Activated CD8-positive, alpha-beta memory T cell treated with anti-CD3 and anti-CD28 coated beads for 48 hours (primary cell): Measurements from ENCODE around the gene INPP5J.
"Not testable (repeated sequence)": the region's sequence is repeated elsewhere in the genome, so short reads cannot be mapped to it uniquely, and the experiment has no call there.

Experiments
- DNase-seq, 3 experiments: peaks; one replicate each; pipeline ENCODE4 v3.0.0-alpha.2; 2020; ENCODE audit warnings: low read depth in 2 of 3, low spot score in 2 of 3

Gene INPP5J, protein sequence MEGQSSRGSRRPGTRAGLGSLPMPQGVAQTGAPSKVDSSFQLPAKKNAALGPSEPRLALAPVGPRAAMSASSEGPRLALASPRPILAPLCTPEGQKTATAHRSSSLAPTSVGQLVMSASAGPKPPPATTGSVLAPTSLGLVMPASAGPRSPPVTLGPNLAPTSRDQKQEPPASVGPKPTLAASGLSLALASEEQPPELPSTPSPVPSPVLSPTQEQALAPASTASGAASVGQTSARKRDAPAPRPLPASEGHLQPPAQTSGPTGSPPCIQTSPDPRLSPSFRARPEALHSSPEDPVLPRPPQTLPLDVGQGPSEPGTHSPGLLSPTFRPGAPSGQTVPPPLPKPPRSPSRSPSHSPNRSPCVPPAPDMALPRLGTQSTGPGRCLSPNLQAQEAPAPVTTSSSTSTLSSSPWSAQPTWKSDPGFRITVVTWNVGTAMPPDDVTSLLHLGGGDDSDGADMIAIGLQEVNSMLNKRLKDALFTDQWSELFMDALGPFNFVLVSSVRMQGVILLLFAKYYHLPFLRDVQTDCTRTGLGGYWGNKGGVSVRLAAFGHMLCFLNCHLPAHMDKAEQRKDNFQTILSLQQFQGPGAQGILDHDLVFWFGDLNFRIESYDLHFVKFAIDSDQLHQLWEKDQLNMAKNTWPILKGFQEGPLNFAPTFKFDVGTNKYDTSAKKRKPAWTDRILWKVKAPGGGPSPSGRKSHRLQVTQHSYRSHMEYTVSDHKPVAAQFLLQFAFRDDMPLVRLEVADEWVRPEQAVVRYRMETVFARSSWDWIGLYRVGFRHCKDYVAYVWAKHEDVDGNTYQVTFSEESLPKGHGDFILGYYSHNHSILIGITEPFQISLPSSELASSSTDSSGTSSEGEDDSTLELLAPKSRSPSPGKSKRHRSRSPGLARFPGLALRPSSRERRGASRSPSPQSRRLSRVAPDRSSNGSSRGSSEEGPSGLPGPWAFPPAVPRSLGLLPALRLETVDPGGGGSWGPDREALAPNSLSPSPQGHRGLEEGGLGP

DNA sequence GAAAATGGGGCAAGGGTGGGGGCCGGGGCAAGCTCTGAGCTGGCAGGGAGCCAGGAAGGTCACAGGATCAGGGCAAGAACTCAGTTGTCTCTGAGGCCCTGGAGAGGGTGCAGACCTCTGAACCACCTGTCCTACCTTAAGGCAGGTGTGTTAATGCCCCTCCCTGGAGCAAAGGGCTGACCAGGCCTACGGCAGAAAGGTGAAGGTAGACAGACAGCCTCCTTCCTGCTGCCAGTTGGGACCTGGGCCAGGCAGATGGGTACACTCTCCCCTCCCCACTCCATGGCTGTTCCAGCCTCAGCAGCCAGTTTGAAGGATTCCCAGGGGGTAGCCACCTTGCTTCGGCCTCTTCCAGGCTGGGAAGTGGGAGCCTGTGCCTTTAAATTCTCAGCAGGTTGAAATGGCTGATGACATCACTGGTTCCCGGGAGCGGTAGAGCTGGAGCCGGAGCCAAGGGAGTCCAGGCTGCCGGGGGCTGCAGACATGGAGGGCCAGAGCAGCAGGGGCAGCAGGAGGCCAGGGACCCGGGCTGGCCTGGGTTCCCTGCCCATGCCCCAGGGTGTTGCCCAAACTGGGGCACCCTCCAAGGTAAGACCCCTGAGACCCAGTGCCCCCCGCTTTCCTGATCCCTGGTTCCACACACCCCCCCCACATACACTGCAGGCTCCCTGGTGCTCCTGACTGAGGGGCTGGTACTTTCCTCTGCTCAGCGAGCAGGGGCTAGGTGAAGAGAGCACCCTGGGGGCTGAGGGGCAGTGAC, at the start of gene INPP5J:
INPP5J (plus strand) TSS at position 435 of the 760 bp plus-strand sequence; CDS start at position 484, 49 bp downstream.
- no peak for DNase-seq

DNA sequence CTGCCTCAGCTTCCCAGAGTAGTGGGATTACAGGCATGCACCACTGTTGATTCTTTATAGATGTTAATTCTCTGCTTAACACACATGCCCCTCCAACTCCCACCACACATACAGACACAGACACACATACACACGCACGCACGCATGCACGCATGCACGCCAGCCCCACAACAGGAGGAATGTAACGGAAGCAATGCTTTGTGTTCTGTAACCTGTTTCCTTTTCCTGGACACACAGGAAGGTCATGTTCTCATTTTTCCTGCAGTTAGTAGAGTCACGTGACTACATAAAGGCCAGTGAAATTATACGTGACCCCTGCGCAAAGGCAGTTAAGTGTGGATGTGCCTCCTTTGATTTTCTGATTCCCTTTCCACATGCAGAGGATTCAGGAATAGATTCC, 49.6 kb upstream of the INPP5J start:
- DNase-seq: not testable (repeated sequence)

DNA sequence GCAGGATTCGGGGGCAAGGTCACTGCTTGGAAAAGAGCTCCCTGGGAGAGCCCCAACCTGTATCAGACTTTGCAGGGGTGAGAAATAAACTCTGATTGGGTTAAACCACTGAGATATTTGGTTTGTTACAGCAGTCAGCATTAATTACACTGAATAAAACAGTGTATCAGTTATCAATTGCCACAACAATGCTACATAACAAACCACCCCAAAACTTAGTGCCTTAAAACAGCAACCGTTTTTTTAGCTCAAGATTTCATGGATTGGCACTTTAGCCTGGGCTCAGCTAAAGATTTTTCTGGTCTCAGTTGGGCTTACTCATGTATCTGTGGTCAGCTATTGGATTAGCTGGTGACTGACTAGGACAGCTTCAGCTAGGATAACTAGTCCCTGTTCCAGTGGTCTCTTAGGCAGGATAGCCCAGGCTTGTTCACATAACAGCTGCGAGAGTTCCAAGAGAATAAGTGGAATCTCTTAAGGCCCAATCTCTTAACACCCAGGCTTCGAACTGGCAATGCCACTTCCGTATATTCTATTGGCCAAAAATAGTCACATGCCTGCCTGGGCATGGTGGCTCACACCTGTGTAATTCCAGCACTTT, 49.1 kb upstream of the INPP5J start:
- DNase-seq: not testable (repeated sequence)

DNA sequence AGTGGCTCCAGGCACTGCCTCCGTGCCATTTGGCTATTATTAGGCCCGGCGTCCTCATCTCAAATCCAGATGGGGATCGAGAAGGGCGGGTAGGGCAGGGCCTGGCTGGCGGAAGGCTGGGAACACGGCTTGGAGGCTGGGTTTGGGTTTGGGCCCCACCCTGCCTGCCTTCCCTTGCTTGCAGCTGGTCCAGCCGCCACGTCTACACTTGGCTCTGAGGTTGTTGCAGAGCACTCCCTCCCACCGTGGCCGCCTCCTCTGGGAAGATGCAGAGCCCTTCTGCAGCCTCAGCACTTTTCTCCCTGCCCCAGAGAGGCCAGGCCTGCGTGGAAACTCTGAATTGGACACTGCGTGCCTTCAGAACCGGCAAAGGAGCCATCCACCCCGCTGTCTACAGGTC, 46.8 kb upstream of the INPP5J start:
- no peak for DNase-seq

DNA sequence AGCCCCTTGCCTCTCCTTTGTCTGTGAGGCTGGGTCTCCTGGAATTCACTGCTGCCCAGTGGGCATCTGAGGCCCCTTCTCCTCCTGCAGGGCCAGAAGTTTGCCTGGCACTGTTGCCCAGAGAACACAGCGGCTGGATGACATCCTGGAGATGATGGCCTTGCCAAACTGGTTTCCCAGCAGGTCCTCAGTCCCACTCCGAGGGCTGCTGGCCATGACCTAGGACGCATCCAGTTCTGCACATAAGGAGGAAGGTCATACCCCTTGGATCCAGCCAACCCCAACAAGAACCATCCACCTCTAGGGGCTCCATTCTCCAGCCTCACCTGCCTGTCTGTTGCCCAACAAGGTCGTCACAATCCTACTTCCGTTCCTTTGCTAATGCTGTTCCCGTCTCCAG, 45.1 kb upstream of the INPP5J start:
- DNase-seq: no peak

DNA sequence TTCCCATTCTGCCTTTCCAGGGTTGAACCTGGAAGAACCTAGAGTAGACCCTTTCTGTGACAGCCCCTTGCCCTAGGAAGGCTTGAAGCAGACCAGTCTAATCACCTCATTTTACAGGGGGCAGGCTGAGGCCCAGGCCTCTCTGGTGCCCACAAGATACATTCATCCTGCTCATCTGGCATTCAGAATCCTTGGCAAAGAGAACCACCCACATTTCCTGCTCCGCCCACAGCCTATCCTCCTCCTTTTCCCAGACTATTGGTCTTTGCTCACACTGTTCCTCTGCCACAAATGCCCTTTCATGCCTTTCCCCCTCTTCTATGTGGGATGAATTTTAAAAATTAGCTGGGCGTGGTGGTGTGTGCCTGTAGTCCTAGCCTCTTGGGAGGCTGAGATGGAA, 44.4 kb upstream of the INPP5J start:
- DNase-seq: not testable (repeated sequence)

DNA sequence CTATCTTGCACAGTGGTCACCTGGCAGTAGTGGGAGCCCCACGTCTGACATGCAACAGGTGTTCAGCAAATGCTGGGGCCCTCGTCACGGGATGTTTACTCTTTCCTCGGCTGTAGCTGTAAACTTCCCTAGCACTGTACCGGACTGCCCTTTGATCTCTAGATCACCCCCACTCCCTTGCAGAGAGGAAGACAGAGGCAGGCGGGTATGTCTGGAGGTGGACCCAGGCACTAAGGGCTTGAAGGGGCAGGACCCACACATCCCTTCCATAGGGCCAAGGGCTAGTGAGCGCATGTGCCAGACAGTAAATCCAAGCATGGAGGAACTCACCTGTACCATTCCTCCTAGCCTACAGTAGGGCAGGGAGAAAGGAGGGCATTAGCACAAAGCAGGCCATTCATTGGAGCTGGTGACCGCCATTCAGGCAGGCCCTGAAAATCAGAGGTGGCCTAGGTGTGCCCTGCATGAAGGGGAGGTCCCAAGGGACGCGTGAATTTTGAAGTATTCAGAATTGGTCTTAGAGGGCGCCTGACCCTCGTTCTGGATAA, 43.6 kb upstream of the INPP5J start:
- no peak for DNase-seq

DNA sequence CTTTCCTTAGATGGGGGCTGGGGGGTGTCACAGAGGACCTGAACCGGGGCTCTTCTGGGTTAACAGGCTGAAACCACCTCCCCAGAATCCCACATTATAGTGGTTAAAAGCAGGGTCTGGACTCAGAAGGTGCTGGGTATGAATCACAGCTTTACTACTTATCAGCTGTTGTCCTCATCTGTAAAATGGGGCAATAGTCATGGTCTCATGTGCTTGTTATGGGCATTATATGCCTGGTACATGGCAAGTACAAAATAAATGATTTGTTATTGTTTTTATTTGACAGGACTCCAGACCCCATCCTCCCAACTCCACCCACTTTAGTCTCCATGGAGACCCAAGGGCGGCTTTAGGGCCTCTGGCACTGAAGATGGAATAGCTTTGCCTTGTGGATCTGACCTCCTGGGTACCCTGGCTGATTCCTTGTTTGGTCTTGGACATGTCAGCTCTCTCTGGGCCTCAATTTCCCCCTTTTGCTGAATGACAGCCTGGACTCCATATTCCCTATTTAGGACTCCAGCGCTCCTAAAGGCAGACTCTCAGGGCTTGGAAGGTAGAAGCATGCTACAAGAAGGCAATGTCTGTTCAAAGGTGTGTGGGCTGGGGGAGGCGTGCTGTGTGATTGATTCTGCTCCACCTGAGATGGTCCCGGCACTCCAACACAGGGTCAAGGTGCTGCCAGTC, 42.5 kb upstream of the INPP5J start:
- no peak for DNase-seq

DNA sequence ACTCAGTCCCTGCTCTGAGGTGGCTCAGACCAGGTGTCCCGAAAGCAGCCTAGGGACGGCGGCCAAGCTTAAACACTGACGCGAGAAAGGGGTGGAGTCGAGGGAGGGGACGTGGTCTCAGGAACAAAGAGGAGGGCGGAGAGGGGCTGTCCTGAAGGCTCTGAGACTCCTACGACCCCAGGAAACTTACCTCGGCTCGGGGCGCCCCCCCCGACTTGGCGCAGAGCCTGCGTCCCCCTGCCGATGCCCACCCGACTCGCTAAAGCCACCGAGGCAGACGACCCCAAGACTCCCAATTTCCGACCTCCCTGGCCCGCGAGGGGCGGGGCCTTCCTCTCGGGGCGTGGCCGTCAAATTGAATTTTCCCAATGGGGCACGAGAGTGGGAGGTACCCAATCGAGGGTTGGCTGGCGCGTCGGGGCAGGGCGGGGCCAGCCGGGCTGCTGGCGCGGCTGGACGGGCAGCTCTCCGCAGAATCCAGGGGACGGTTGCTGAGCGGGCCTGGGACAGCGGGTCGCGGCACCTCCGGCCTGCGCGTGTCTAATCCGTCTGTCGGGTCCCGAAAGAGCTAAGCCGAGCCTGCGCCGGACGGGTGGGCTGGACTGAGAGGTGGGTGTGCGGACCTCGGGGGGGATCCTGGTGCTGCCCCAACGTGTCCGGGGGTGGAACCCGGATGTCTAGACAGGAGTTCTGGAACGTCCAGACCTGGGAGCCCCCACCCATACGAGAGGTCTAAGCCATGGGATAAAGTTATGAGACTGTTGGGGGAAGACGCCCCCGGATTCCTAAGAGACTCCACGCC, 41.7 kb upstream of the INPP5J start, which contains the start of gene SMTN:
SMTN (plus strand) TSS at position 471 of the 802 bp plus-strand sequence. CDS start 1,941 bp downstream, outside the sequence.
- DNase-seq: peak; percentile 66 to 79 (median 77)

DNA sequence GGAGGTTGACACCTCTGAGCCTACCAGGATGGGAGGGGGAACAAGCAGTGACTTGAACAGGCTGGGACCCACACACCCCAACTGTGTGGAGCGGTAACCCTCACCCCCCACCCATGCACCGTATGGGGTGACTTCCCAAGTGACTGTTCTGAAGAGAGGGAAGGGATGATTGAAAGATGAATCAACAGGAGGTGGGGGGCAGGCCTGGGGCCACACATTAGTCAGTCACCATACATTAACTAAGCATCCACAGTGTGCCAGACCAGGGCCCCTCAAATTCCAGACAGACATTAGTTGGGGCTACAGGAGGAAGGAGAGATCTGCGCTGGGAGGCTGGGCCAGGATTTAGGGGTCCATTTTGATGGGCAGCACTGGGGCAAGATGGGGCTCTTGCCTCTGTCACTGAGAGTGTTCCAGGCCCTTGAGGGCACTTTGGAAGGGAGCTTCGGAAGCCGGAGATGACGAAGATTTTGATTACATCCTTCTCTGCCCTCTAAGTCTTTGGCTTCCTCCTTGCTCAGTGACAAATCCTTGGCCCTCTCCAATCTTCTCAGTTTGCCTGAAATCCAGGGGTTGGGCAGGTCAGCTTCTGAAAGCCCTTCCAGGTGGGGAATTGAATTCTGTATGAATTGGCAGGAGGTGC, 40.7 kb upstream of the INPP5J start:
- DNase-seq: no peak

DNA sequence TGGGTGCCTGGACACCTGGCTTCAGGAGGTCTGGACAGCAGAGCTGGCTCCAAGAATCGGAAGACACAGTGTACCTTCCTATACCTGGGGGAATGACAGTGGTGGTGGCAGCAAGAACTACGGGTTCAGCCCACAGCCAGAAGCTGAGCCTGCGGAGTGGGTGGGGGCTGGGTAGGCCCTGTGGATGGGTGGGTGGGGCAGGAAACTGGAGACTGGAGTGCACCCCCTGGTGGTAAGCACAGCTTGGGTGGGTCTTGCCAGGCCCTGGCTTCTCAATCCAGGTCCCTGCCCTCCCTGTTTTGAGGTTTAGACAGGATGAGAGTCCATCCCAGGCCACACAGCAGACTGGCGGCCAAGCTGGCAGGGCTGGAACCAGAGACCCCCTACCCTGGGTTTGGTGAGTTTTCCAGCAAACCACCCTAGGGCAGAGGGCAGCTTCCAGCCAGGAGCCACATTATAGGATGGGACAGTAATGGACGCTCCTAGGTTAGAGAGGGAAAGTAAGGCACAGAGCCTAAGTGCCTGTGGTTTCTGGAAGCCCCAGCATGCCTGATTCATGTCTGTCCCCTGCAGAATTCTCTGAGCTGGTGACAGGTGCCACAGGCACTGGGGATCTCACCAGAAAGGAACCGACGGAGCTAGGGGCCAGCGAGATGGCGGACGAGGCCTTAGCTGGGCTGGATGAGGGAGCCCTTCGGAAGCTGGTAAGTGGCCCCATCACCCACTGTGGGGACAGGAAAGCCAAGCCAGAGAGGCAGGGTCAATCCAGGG, 40.0 kb upstream of the INPP5J start:
- DNase-seq: peak in 1 of 3 experiments; percentile 61

DNA sequence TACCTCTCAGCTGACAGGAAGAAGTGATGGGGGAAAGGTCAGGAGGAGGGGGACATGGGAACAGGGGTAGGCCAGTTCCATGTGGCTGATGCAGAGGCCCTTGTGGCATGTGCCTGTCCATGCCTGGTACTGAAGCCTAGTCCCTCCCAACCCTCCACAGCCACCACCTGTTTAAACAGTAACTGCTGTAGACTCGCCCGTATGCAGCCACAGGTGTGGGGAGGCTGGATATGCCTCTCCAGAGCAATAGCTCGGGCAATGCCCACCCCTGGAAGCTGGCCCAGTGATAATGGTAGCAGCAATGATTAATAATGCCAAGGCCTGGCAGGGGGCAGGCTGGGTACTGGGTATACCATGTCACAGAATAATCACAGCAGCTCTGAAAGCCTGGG, 39.4 kb upstream of the INPP5J start:
- DNase-seq: no peak

DNA sequence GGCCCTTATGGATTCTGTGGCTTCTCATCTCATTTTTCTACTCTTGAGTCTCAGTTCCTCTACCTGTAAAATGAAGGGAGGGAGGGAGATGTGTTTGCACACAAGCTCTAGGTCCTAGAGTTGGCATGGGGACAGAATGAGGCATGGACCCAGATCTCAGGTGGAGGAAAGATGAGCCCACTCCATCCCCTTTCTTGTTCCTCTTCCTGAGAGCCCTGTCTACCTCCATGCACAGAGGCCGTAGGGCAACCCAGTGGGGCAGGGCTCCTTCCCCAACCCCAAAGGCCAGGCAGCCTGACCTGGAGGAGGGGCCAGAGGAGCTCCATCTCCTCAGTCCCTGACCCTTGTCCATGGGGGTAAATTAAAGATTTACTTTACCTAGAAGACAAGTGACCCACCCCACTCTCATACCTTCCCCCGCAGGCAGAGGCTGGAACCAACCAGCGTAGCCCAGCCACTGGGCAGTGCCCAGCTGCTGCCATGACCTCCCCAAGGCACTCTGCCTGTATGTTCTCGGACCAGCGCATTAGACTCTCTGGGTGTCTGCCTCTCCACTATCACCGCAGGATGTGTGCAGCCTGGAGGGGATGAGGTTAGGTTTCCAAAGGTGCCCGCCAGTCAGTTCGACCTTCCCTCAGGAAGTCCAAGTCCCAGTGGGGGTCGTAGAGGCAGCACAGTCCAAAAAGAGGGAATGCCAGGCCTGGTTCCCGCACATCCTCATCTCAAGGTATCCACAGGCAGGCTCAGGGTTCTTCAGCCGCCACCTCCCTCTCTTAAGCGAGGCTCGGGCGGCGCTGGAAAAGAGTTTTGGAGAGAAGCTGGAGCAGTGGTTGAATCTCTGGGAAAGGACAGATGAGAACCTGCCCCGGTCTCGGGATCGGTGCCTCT, 38.6 kb upstream of the INPP5J start:
- DNase-seq: no peak

DNA sequence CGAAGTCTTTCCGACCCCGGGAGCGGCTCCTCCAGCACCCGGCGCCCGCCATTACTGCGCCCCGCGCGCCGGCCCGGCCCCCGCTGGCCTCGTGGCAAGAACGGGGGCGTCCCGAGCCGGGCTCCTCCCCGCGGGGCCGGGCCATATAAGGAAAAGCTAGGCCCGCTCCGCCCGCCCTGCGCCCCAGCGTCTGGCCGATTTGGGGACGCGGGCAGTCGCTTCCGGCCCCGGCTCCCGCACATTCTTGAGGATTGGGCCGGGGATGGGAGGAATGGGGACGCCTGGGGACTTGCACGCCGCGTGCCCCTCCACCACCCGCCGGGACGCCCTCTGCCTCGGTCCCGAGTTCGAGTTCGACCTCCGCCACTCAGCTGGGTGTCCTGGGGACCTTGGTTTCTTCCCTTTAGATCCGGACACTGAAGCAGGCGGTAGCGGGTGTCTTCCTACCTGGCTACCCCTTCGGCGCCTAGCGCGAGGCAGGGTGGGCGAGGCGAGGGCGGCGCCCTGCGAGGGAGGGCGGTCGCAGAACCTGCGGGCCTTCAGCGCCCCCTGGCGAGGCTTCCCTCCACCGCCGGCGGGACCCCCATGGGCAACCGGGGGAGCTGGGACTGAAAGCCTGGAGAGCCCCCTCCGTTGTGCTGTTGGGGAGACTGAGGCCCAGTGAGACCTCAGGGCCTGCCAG, 37.8 kb upstream of the INPP5J start:
- DNase-seq: peak; percentile 80 to 85 (median 81)

DNA sequence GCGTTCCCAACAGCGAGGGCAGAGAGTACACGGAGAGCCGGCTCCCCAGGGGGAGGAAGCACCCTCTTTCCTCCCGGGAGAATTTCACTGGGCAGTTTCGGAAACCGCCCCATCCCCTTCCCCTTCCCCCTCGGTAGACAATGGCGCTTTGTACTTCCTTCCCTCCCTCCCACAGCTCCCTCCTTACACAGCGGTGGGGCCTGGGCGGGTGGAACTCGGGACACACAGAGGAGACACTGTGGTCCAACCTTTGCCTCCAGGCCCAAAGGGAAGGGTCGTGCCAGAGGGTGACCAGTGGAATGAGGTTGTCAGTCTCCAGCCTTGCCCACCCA, 37.3 kb upstream of the INPP5J start:
- DNase-seq: no peak

DNA sequence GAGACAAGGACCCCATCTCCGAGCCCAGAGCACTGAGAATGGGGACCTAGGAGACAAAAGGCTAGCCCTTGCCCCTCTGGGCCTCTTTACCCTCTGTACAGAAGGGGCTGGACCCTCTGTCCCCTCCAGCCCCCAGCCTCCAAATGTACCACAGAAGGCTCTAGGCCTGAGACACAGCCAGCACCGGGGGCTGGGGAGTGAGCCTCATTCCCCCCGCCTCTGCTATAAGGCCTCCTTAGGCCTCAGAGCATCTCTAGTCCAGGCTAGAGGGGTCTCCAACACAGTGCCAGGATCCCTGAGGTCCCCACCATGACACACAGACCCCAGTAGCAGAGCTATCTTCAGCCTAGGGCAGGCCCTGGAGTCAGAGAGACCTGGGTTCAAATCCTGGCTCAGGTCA, 36.8 kb upstream of the INPP5J start:
- no peak for DNase-seq
